Subcutaneous abdominal adipose tissue (tissue), 5 donors: ENCODE measurements around the gene SMC4.

Experiments used
- H3K27ac ChIP-seq: one replicate; pipeline ENCODE4 v1.7.0; 2013; ENCODE audit warnings: low read depth, mild to moderate bottlenecking, inconsistent platforms, low read length, moderate library complexity
- H3K27me3 ChIP-seq, 5 donors: one replicate each; pipeline ENCODE4 v1.7.0; 2013; ENCODE audit warnings: low read length in 5 of 5, inconsistent platforms in 1 of 5; ENCODE audit not compliant: control insufficient read depth in 5 of 5, insufficient read depth in 4 of 5
- H3K36me3 ChIP-seq, 5 donors: one replicate each; pipeline ENCODE4 v1.7.0; 2013; ENCODE audit warnings: low read length in 5 of 5; ENCODE audit not compliant: control insufficient read depth in 5 of 5, insufficient read depth in 5 of 5
- H3K4me1 ChIP-seq, 5 donors: one replicate each; pipeline ENCODE4 v1.7.0; 2013; ENCODE audit warnings: low read length in 5 of 5, mild to moderate bottlenecking in 3 of 5, moderate library complexity in 1 of 5; ENCODE audit not compliant: control insufficient read depth in 5 of 5, insufficient read depth in 5 of 5
- H3K4me3 ChIP-seq, 5 donors: one replicate each; pipeline ENCODE4 v1.7.0; 2013; ENCODE audit warnings: low read length in 5 of 5, low read depth in 1 of 5
- H3K9ac ChIP-seq, 5 donors: one replicate each; pipeline ENCODE4 v1.7.0; 2013; ENCODE audit warnings: low read length in 5 of 5, mild to moderate bottlenecking in 4 of 5, moderate library complexity in 3 of 5
- H3K9me3 ChIP-seq, 5 donors: one replicate each; pipeline ENCODE4 v1.7.0; 2013; ENCODE audit warnings: low read length in 5 of 5; ENCODE audit not compliant: control insufficient read depth in 5 of 5
- donor health status: healthy.
- donor health status: healthy.
- donor health status: healthy.
- donor health status: healthy.
- donor health status: healthy.

SMC4 gene

GRCh38 chr3:160374472-160374871, 25.0 kb upstream of the SMC4 start:
- Histone ChIP-seq H3K4me3 (no peak overlapping the region), H3K9me3 (no peaks in the 10 kb centered on the region), H3K4me1 (no peaks in the 10 kb centered on the region), H3K27me3 (no peaks in the 10 kb centered on the region), H3K9ac (no peak overlapping the region), H3K27ac (no peak overlapping the region), H3K36me3 (peaks cover 0 to 11% (median 6%) of the 10 kb centered on the region in 5 donors)

- no peak overlapping the region for H3K4me3 ChIP-seq
- peaks cover 0 to 11% (median 6%) of the 10 kb centered on the region in 5 donors for H3K36me3 ChIP-seq
- H3K4me1 ChIP-seq, result no peaks in the 10 kb centered on the region
- no peak overlapping the region for H3K9ac ChIP-seq
- H3K27me3 ChIP-seq, result no peaks in the 10 kb centered on the region
- no peaks in the 10 kb centered on the region for H3K9me3 ChIP-seq
- H3K27ac ChIP-seq, result no peak overlapping the region
These were observed 24.5 kb upstream of the SMC4 start for GRCh38 chr3:160374925-160375324.

DNA sequence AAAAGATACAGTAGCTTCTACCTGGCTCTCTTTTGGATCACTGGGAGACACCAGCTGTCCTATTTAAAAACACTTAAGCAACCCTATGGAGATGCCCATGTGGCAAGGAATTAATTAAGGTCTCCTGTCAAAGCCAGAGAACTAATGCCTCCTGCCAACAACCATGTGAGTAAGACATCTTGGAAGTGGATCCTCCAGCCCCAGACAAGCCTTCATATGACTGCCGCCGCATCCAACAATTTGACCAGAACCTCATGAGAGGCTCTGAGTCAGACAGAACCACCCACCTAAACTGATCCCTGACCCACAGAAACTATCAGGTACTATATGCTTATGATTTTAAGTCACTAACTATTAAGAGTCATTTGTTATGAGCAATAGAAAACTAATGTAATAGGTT, 22.8 kb upstream of the SMC4 start:
- Histone ChIP-seq H3K9me3 (no peaks in the 10 kb centered on the region), H3K4me1 (no peaks in the 10 kb centered on the region), H3K27me3 (no peaks in the 10 kb centered on the region), H3K36me3 (peaks cover 3 to 11% (median 6%) of the 10 kb centered on the region in 5 donors), H3K4me3 (no peak overlapping the region), H3K9ac (no peak overlapping the region), H3K27ac (no peak overlapping the region)

- no peak overlapping the region for H3K27ac ChIP-seq
These were observed 20.9 kb upstream of the SMC4 start for GRCh38 chr3:160378331-160379109.

DNA sequence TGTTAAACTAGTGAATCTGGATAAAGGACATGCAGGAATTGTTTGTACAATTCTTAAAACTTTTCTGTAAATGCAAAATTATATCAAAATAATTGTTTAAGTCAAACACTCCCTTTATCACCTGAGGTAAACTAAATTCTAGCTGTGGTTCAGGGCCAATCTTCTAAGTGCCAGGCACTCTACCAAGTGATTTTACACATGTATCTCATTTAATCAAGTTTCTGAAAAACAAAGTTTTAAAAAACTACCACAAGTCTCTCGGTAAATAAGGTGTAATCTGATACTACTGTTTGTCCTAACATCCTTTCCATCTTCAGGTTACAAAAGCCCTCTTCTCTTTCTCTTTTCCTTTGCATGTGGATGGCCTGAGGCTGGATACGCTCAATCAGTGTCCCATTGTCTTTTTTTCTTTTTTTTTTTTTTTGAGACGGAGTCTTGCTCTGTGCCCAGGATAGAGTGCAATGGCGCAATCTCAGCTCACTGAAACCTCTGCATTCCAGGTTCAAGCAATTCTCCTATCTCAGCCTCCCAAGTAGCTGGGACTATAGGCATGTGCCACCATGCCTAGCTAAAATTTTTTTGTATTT, 19.7 kb upstream of the SMC4 start:
- Histone ChIP-seq H3K4me3 (no peak overlapping the region), H3K27me3 (no peaks in the 10 kb centered on the region), H3K9ac (no peak overlapping the region), H3K36me3 (peaks cover 2 to 8% (median 3%) of the 10 kb centered on the region in 5 donors), H3K27ac (no peak overlapping the region), H3K4me1 (no peaks in the 10 kb centered on the region), H3K9me3 (no peaks in the 10 kb centered on the region)

More at GRCh38 chr3:160378331-160379109, 20.9 kb upstream of the SMC4 start:
- H3K36me3 ChIP-seq, result peaks cover 3 to 11% (median 6%) of the 10 kb centered on the region in 5 donors
- no peak overlapping the region for H3K9ac ChIP-seq
- H3K9me3 ChIP-seq, result no peaks in the 10 kb centered on the region
- H3K4me3 ChIP-seq, result no peak overlapping the region
- no peaks in the 10 kb centered on the region for H3K4me1 ChIP-seq
- H3K27me3 ChIP-seq, result no peaks in the 10 kb centered on the region

DNA sequence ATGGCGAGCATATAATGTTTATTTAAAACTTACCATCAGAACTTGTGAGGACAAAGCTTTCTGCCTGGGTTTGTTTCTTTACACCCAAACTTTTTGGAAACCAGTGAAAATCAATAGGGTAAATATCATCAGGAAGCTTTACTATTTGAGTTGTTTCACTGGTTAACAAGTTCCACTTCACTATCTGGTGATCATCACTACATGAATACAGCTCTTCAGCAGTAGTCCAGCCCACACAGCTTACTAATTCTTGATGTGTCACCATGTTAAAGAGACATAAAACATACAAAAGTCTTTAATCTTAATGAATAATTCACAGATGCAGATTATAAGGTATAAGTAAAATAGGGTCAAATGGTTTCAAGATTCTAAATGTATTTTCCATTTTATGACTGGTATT, 18.0 kb upstream of the SMC4 start:
- no peak overlapping the region for H3K4me3 ChIP-seq
- H3K27me3 ChIP-seq, result no peaks in the 10 kb centered on the region
- H3K36me3 ChIP-seq, result peaks cover 0 to 5% (median 3%) of the 10 kb centered on the region in 5 donors
- no peak overlapping the region for H3K27ac ChIP-seq
- H3K4me1 ChIP-seq, result no peaks in the 10 kb centered on the region
- no peak overlapping the region for H3K9ac ChIP-seq
- H3K9me3 ChIP-seq, result no peaks in the 10 kb centered on the region

DNA sequence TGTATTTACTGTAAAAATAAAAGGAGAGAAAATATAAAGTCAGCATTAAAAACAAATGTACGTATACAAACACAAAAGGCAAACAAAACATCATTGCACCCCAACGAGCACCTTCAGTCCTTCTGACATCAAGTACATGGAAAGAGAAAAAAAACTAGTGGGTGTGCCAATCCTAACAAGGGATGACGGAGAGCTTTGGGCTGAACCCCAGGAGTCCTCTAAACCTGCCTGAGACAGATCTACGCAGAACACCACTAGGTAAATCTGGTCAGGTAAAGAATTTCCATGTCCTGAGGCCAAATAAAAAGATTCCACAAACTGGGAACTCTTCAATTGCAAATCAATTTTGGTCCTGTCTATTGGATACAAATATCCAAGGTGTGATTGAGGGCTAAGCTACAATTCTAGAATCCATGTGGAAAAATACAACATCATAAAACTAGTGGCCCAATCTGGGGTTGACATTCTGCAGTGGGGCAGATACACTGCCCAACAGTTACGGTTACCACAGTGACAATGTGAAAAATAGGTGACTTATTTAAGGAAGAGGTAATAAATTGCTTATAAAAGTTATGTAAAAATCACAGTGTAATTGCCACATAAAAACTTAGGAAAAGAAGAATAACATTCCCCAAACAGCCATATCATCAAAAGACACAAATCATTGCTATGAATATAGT, 14.7 kb upstream of the SMC4 start:
- H3K27me3 ChIP-seq, result no peaks in the 10 kb centered on the region
- no peak overlapping the region for H3K9ac ChIP-seq
- H3K4me1 ChIP-seq, result no peaks in the 10 kb centered on the region
- peaks cover 0 to 3% (median 0%) of the 10 kb centered on the region in 5 donors for H3K36me3 ChIP-seq
- no peak overlapping the region for H3K4me3 ChIP-seq
- no peaks in the 10 kb centered on the region for H3K9me3 ChIP-seq
- no peak overlapping the region for H3K27ac ChIP-seq

GRCh38 chr3:160390565-160391138, 8.8 kb upstream of the SMC4 start:
- no peak overlapping the region for H3K4me3 ChIP-seq
- no peak overlapping the region for H3K9ac ChIP-seq
- no peak overlapping the region for H3K27ac ChIP-seq
- H3K36me3 ChIP-seq, result no peaks in the 10 kb centered on the region
- no peaks in the 10 kb centered on the region for H3K9me3 ChIP-seq
- H3K27me3 ChIP-seq, result no peaks in the 10 kb centered on the region
- no peaks in the 10 kb centered on the region for H3K4me1 ChIP-seq

DNA sequence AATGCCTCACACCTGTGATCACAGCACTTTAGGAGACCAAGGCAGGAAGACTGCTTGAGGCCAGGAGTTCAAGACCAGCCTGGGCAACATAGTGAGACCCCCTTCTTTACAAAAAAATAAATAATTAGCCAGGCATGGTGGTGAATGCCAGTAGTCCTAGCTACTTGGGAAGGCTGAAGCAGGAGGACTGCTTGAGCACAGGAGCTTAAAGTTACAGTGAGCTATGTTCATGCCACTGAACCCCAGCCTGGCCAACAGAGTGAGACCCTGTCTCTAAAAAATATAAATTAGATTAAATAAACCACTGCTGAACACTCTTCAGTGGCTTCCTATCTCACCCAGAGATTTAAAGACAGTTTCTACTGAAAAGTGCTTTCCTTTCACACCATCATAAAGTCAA, 6.7 kb upstream of the SMC4 start:
- no peak overlapping the region for H3K9ac ChIP-seq
- no peaks in the 10 kb centered on the region for H3K9me3 ChIP-seq
- H3K4me3 ChIP-seq, result no peak overlapping the region
- no peaks in the 10 kb centered on the region for H3K27me3 ChIP-seq
- H3K36me3 ChIP-seq, result no peaks in the 10 kb centered on the region
- no peak overlapping the region for H3K27ac ChIP-seq
- H3K4me1 ChIP-seq, result no peaks in the 10 kb centered on the region
